ENCODE measurements around the gene PPM1F. TPM values are rescaled to one million over a fixed set of nuclear protein-coding genes. Genes with fewer than 3 reads are reported as not detected.
"Not testable (repeated sequence)": the region's sequence is repeated elsewhere in the genome, so short reads cannot be mapped to it uniquely, and the experiment has no call there.

The PPM1F gene
- total RNA-seq, 2 donors from 2014 or later: 37.6 to 49.2 TPM

DNA sequence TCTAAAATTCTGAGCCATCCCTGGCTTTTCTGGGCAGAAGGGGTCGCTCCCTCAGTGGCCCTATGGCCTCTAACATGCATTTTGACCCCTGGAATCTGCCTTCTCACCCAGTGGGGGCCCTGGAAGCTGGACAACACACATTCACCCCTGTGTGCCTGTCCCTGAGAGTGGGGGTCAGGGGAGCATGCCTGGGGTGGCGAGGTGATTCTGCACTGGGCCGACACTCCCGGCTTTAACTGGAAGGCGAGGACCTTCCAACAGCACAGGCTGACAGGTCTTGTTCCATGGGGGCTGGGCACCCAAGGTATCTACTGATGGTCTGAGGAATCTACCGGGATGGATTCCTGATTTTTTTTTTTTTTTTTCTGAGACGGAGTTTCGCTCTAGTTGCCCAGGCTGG, 10.7 kb downstream of the PPM1F start:
- H3K27ac ChIP-seq (ENCODE audit: low read depth, low read length): no peak overlapping the region
- peaks cover 32% of the 10 kb centered on the region for H3K36me3 ChIP-seq (ENCODE audit: control insufficient read depth, insufficient read depth, low read length)
- H3K4me3 ChIP-seq (ENCODE audit: low read length): no peak overlapping the region
- Mint-ChIP-seq H3K4me1 (peaks cover 10% of the 10 kb centered on the region), H3K9me3 (no peaks in the 10 kb centered on the region), H3K4me3 (no peak overlapping the region), H3K27ac (no peak overlapping the region), H3K36me3 (ENCODE audit: low read depth) (peaks cover 17% of the 10 kb centered on the region), H3K27me3 (ENCODE audit: insufficient read depth) (no peaks in the 10 kb centered on the region)
- H3K4me1 ChIP-seq (ENCODE audit: control insufficient read depth, insufficient read depth, low read length): peaks cover 4% of the 10 kb centered on the region
- WGBS, 2 experiments (ENCODE audit: insufficient coverage in 1 of 2, insufficient read length in 1 of 2): 92 to 94% methylated on average over 6 to 8 of the region's 8 CpGs
- H3K9ac ChIP-seq (ENCODE audit: extremely low read depth, low read length, poor library complexity, severe bottlenecking): no peak overlapping the region
- H3K9me3 ChIP-seq (ENCODE audit: control insufficient read depth, low read length): no peaks in the 10 kb centered on the region
- H3K27me3 ChIP-seq (ENCODE audit: control insufficient read depth, insufficient read depth, low read length, poor library complexity, severe bottlenecking): no peaks in the 10 kb centered on the region
- no peak for DNase-seq
- TF ChIP-seq, protein P1, sequence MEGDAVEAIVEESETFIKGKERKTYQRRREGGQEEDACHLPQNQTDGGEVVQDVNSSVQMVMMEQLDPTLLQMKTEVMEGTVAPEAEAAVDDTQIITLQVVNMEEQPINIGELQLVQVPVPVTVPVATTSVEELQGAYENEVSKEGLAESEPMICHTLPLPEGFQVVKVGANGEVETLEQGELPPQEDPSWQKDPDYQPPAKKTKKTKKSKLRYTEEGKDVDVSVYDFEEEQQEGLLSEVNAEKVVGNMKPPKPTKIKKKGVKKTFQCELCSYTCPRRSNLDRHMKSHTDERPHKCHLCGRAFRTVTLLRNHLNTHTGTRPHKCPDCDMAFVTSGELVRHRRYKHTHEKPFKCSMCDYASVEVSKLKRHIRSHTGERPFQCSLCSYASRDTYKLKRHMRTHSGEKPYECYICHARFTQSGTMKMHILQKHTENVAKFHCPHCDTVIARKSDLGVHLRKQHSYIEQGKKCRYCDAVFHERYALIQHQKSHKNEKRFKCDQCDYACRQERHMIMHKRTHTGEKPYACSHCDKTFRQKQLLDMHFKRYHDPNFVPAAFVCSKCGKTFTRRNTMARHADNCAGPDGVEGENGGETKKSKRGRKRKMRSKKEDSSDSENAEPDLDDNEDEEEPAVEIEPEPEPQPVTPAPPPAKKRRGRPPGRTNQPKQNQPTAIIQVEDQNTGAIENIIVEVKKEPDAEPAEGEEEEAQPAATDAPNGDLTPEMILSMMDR (conservative IDR thresholded peaks at IDR 0.05): no peak

GRCh38 chr22:21940521-21940920, 12.1 kb downstream of the PPM1F start:
- Histone ChIP-seq H3K27ac (ENCODE audit: low read depth, low read length) (no peak overlapping the region), H3K9ac (ENCODE audit: extremely low read depth, low read length, poor library complexity, severe bottlenecking) (no peak overlapping the region), H3K27me3 (ENCODE audit: control insufficient read depth, insufficient read depth, low read length, poor library complexity, severe bottlenecking) (no peaks in the 10 kb centered on the region), H3K4me3 (ENCODE audit: low read length) (no peak overlapping the region), H3K36me3 (ENCODE audit: control insufficient read depth, insufficient read depth, low read length) (peaks cover 45% of the 10 kb centered on the region), H3K9me3 (ENCODE audit: control insufficient read depth, low read length) (no peaks in the 10 kb centered on the region), H3K4me1 (ENCODE audit: control insufficient read depth, insufficient read depth, low read length) (peaks cover 4% of the 10 kb centered on the region)
- DNase-seq: no peak
- Mint-ChIP-seq H3K9me3 (no peaks in the 10 kb centered on the region), H3K27ac (no peak overlapping the region), H3K36me3 (ENCODE audit: low read depth) (peaks cover 25% of the 10 kb centered on the region), H3K4me3 (no peak overlapping the region), H3K27me3 (ENCODE audit: insufficient read depth) (no peaks in the 10 kb centered on the region), H3K4me1 (peaks cover 8% of the 10 kb centered on the region)
- WGBS, 2 experiments (ENCODE audit: insufficient coverage in 1 of 2, insufficient read length in 1 of 2): 64 to 92% methylated on average over 2 to 3 of the region's 3 CpGs
- TF ChIP-seq, protein P1 (conservative IDR thresholded peaks at IDR 0.05): no peak

DNA sequence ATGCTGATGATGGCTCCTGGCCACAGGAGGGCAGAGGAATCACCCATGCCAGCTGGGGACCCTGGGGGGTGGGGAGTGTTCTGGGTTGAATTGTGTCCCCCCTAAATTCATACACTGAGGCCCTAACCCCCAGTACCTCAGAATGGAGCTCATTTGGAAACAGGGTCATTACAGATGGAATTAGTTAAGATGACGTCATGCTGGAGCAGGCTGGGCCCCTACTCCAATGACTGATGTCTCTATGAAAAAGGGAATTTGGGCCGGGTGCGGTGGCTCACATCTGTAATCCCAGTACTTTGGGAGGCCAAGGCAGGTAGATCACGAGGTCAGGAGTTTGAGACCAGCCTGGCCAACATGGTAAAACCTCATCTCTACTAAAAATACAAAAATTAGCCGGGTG, 12.7 kb downstream of the PPM1F start:
- H3K4me1 Mint-ChIP-seq; H3K9me3 ChIP-seq (ENCODE audit: control insufficient read depth, low read length); H3K9me3 Mint-ChIP-seq; H3K9ac ChIP-seq (ENCODE audit: extremely low read depth, low read length, poor library complexity, severe bottlenecking); H3K27me3 ChIP-seq (ENCODE audit: control insufficient read depth, insufficient read depth, low read length, poor library complexity, severe bottlenecking); H3K27ac ChIP-seq (ENCODE audit: low read depth, low read length); H3K4me3 Mint-ChIP-seq; H3K27me3 Mint-ChIP-seq (ENCODE audit: insufficient read depth); DNase-seq; H3K27ac Mint-ChIP-seq; H3K4me1 ChIP-seq (ENCODE audit: control insufficient read depth, insufficient read depth, low read length); H3K4me3 ChIP-seq (ENCODE audit: low read length): not testable (repeated sequence)
- WGBS, 2 experiments (ENCODE audit: insufficient coverage in 1 of 2, insufficient read length in 1 of 2): 94 to 96% methylated on average over 3 to 4 of the region's 5 CpGs
- peaks cover 24% of the 10 kb centered on the region for H3K36me3 Mint-ChIP-seq (ENCODE audit: low read depth)
- peaks cover 43% of the 10 kb centered on the region for H3K36me3 ChIP-seq (ENCODE audit: control insufficient read depth, insufficient read depth, low read length)

GRCh38 chr22:21939461-21939913, 13.2 kb downstream of the PPM1F start:
- no peak for DNase-seq
- Mint-ChIP-seq H3K36me3 (ENCODE audit: low read depth) (peaks cover 22% of the 10 kb centered on the region), H3K27ac (no peak overlapping the region), H3K9me3 (no peaks in the 10 kb centered on the region), H3K27me3 (ENCODE audit: insufficient read depth) (no peaks in the 10 kb centered on the region), H3K4me1 (peaks cover 8% of the 10 kb centered on the region), H3K4me3 (no peak overlapping the region)
- peaks cover 4% of the 10 kb centered on the region for H3K4me1 ChIP-seq (ENCODE audit: control insufficient read depth, insufficient read depth, low read length)
- TF ChIP-seq, protein P1 (conservative IDR thresholded peaks at IDR 0.05): no peak
- H3K4me3 ChIP-seq (ENCODE audit: low read length): no peak overlapping the region
- no peaks in the 10 kb centered on the region for H3K9me3 ChIP-seq (ENCODE audit: control insufficient read depth, low read length)
- no peak overlapping the region for H3K27ac ChIP-seq (ENCODE audit: low read depth, low read length)
- H3K36me3 ChIP-seq (ENCODE audit: control insufficient read depth, insufficient read depth, low read length): peaks cover 40% of the 10 kb centered on the region
- WGBS, 2 experiments (ENCODE audit: insufficient coverage in 1 of 2, insufficient read length in 1 of 2): 92% methylated on average over 10 of the region's 10 CpGs; no CpG with 5 or more reads in 1 of the 2 experiments
- H3K27me3 ChIP-seq (ENCODE audit: control insufficient read depth, insufficient read depth, low read length, poor library complexity, severe bottlenecking): no peaks in the 10 kb centered on the region
- H3K9ac ChIP-seq (ENCODE audit: extremely low read depth, low read length, poor library complexity, severe bottlenecking): no peak overlapping the region
